Kidney (tissue), 14 donors: ENCODE results near the gene RBCK1. TPM values are rescaled to one million over a fixed set of nuclear protein-coding genes. Genes with fewer than 3 reads are reported as not detected.

Experiments
- DNase-seq, 5 donors: peaks; one replicate each; pipeline ENCODE4 v3.0.0-alpha.2; 2013 to 2020
- FAIRE-seq: peaks from 2 replicates; lab custom pipeline; 2012; peaks lifted over from hg19 to GRCh38; lab: Jason Lieb, UNC
- H3K27ac ChIP-seq, 2 donors: one replicate each; pipeline ENCODE4 v1.7.0; 2013; ENCODE audit warnings: low read depth in 2 of 2, low read length in 2 of 2, inconsistent platforms in 1 of 2
- H3K27me3 ChIP-seq: one replicate; pipeline ENCODE4 v1.7.1; 2013; ENCODE audit warnings: low read length, inconsistent platforms; ENCODE audit not compliant: control insufficient read depth, insufficient read depth
- H3K36me3 ChIP-seq, 3 donors: one replicate each; pipeline versions ENCODE4 v1.7.0 to v1.7.1; 2013; ENCODE audit warnings: low read length in 3 of 3, control low read depth in 1 of 3, inconsistent platforms in 1 of 3; ENCODE audit not compliant: insufficient read depth in 3 of 3, control insufficient read depth in 2 of 3
- H3K4me1 ChIP-seq, 3 donors: one replicate each; pipeline versions ENCODE4 v1.7.0 to v1.7.1; 2013; ENCODE audit warnings: low read length in 3 of 3, inconsistent platforms in 1 of 3, low read depth in 1 of 3; ENCODE audit not compliant: control insufficient read depth in 2 of 3, insufficient read depth in 2 of 3
- H3K4me3 ChIP-seq, 3 donors: one replicate each; pipeline versions ENCODE4 v1.7.0 to v1.8.1; 2013; ENCODE audit warnings: low read length in 3 of 3, control low read depth in 1 of 3, inconsistent platforms in 1 of 3
- H3K9ac ChIP-seq, 3 donors: one replicate each; pipeline versions ENCODE4 v1.7.0 to v1.7.1; 2013; ENCODE audit warnings: low read length in 3 of 3, control low read depth in 1 of 3, inconsistent platforms in 1 of 3
- H3K9me3 ChIP-seq, 3 donors: one replicate each; pipeline versions ENCODE4 v1.7.0 to v1.7.1; 2013; ENCODE audit warnings: low read length in 3 of 3, control low read depth in 1 of 3, inconsistent platforms in 1 of 3; ENCODE audit not compliant: control insufficient read depth in 2 of 3, insufficient read depth in 1 of 3
- CTCF ChIP-seq: IDR thresholded peaks from 3 replicates; pipeline ENCODE4 v1.5.1; 2012; ENCODE audit warnings: mild to moderate bottlenecking, moderate library complexity, borderline replicate concordance; ENCODE audit not compliant: insufficient read depth; ENCODE audit errors: extremely low read depth
- intact Hi-C: fragments of 100-400 bp; cut with DNase I; formaldehyde crosslinking; loops from one replicate; pipeline ENCODE4 v1.11.1; 2022
- polyA plus RNA-seq: library from polyadenylated mRNA; stranded (reverse); fragments of 350-450 nt; fragmentation: Illumina TruSeq; extraction: RNeasy Lipid Tissue Mini Kit (QIAGEN cat#74804); gene quantifications from one replicate; pipeline ENCODE4 v1.2.3, GENCODE V29; 2014; ENCODE audit warnings: low read depth, low replicate concordance; ENCODE audit not compliant: insufficient read depth
- total RNA-seq: library from RNA; stranded (reverse); fragmentation: NEBNext Ultra II Directional; extraction: Animal tissue kit (Norgen Biotek cat#: 25700); gene quantifications from one replicate; pipeline ENCODE4 v1.2.1, GENCODE V29; 2021
- donor health status: control.
- donor health status: control.
- donor health status: control.
- donor health status: control.
- donor health status: control.
- donor health status: DM: yes; HTN: yes; CAD: no.
- donor health status: Normal renal cell carcinoma (clear cell type).

The RBCK1 gene
- total and polyA plus RNA-seq, 2 donors from 2014 or later, result 73.0 to 93.6 TPM

GRCh38 chr20:416950-417800, 9.1 kb downstream of the RBCK1 start:
- FAIRE-seq, result no peak
- H3K9ac ChIP-seq, result no peak overlapping the region
- H3K4me3 ChIP-seq, result no peak overlapping the region
- DNase-seq, result no peak
- no peaks in the 10 kb centered on the region for H3K9me3 ChIP-seq
- no peak overlapping the region for H3K27ac ChIP-seq
- peaks cover 0 to 2% (median 0%) of the 10 kb centered on the region in 3 donors for H3K4me1 ChIP-seq
- no peak for TF ChIP-seq CTCF
- H3K27me3 ChIP-seq, result no peaks in the 10 kb centered on the region
- peaks cover 3 to 16% (median 15%) of the 10 kb centered on the region in 3 donors for H3K36me3 ChIP-seq
- intact Hi-C loops, result no loop called here

GRCh38 chr20:417801-418342, 9.8 kb downstream of the RBCK1 start:
- Histone ChIP-seq H3K4me1 (peaks cover 0 to 2% (median 0%) of the 10 kb centered on the region in 3 donors), H3K4me3 (no peak overlapping the region), H3K9ac (no peak overlapping the region), H3K27ac (no peak overlapping the region), H3K36me3 (peaks cover 3 to 21% (median 18%) of the 10 kb centered on the region in 3 donors), H3K27me3 (no peaks in the 10 kb centered on the region), H3K9me3 (no peaks in the 10 kb centered on the region)
- no peak for TF ChIP-seq CTCF
- intact Hi-C loops, result no loop called here
- no peak for FAIRE-seq
- DNase-seq, result no peak

GRCh38 chr20:418858-419365, 10.8 kb downstream of the RBCK1 start:
- Histone ChIP-seq H3K9ac (no peak overlapping the region), H3K27ac (no peak overlapping the region), H3K4me1 (no peaks in the 10 kb centered on the region), H3K27me3 (no peaks in the 10 kb centered on the region), H3K9me3 (no peaks in the 10 kb centered on the region), H3K4me3 (no peak overlapping the region), H3K36me3 (peaks cover 3 to 21% (median 18%) of the 10 kb centered on the region in 3 donors)
- TF ChIP-seq CTCF, result no peak
- FAIRE-seq (no peak), DNase-seq (no peak)
- intact Hi-C loops, result no loop called here
